Mucosa of gallbladder (tissue), 1 donor: ENCODE data around the gene RSPO1. TPM values are rescaled to one million over a fixed set of nuclear protein-coding genes. Genes with fewer than 3 reads are reported as not detected.
"Not testable (repeated sequence)": the region's sequence is repeated elsewhere in the genome, so short reads cannot be mapped to it uniquely, and the experiment has no call there.

Experiments
- DNase-seq: peaks from one replicate; pipeline ENCODE4 v3.0.0-alpha.2; 2020; ENCODE audit warnings: low spot score
- total RNA-seq: library from RNA; stranded (reverse); gene quantifications from one replicate; pipeline ENCODE4 v1.2.1, GENCODE V29; 2021
- donor health status: DM: no; HTN: no; CAD: no.

Gene RSPO1, protein sequence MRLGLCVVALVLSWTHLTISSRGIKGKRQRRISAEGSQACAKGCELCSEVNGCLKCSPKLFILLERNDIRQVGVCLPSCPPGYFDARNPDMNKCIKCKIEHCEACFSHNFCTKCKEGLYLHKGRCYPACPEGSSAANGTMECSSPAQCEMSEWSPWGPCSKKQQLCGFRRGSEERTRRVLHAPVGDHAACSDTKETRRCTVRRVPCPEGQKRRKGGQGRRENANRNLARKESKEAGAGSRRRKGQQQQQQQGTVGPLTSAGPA
- 6.0 TPM for total RNA-seq

DNA sequence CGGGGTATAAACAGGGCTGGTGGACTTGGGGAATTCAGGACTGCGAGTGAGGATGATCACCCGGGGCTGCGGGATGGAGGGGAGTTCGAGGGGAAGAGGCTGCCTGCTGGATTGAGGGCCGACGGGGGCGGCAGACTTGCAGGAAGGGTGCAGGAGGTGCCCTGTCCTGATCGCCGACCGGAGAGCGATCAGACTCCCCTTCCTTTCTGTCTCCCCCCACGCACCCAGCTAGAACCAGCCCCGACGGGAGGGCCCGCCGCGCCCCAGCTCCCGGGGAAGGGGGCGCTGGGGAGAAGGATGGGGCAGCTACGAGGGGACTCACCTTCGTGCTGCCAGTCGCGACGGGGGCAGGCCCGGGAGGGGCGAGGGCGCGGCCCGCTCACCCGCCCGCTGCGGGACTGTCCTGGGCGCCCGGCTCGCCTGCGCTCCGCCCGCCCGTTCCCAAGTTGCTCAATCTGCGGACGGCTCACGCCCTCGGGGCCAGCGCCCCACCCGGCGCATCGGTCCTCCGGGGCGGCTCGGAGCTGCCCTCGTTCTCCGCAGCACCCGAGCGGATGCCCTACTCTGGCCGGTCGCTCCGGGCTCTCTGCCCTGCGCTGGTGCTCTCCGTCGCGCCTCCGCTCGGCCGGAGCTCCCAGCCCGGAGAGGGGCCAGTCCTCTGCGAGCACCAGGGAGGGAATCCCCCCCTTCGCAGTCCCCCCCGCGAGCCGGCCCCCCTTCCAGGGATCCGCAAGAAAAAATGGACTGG lies at the start of gene RSPO1:
Gene RSPO1, minus strand, starts transcription at position 649 of the 748 bp plus-strand sequence. CDS start 5,231 bp downstream, outside the sequence.
- no peak for DNase-seq

GRCh38 chr1:37684182-37684581 lies 49.5 kb upstream of the RSPO1 start:
- DNase-seq: not testable (repeated sequence)

GRCh38 chr1:37682334-37682987 lies 47.8 kb upstream of the RSPO1 start:
- DNase-seq: peak; percentile 75

- no peak for DNase-seq
Observed at GRCh38 chr1:37680933-37681332, 46.2 kb upstream of the RSPO1 start.

- DNase-seq: no peak
Observed at GRCh38 chr1:37677808-37678207, 43.1 kb upstream of the RSPO1 start.

DNA sequence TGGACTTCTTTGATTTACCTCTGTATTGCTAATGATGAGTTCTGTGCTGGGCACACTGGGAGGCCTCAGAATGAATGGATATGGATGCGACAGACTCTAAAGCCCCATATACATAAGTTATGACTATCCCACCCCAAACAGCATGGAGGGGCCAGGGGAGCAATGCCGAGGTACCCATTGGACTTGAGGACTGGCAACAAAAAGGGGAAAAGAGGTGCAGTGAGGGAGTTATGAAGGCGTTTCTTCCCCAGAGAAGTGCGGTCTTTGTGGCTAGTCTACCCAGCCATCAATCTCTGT lies 42.4 kb upstream of the RSPO1 start:
- no peak for DNase-seq

DNA sequence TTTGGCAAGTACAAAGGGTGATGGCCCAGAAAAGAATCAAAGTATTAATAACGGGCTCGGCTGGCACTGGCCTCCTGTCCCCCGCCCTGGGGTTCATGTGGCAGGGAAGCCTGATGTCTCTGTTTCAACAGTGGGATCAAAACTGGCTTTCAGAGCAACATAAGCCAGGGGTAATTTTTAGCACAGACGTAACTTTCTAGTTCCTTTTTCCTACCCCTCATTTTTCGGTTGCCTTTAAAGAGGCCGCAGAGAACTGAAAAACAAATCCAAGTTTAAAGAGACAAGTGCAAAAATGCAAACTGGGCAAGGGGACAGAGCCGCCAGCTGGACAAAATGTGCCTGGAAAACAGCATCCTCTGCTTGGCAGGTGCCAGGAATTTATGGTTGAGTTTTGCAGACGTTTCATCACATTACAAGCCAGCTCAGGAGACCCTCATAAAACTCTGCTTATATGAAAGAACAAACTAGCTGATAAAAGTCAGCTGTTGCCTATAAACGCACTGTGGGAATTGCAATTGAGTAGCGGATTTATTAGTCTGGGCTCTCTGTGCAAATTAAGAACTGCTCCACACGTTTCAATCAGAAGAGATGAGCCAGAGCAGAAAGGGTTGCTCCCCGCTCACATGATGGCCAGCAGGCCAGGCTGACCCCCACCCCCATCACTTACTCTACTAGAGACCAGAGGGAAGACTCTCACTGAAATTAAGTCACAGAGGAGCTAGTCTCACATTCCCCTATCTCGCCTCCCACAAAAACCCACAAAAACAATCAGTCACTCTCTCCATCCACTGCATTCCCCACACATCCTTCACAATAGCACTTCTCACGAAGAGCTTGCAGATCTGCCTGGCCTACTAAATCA lies 41.8 kb upstream of the RSPO1 start:
- peak; percentile 27 for DNase-seq

DNA sequence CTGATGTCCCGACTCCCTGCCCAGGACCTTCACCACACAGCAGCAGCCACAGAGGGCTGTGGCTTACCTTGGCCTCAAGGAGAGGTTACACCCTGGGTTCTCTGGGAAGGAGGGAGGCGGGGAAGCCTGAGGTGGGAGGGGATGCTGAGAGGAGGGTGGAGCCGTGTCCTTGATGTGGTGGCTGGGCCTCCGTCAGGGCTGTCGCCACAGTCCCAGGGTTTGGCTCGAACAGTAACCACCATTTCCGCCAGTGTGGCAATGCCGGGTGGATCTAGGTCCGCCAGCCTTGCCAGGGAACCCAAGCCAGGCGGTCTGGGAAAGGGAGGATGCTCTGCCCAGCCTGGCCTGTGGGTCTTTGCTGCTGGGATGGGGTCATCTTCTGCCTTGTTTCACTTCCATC lies 39.2 kb upstream of the RSPO1 start:
- no peak for DNase-seq

DNA sequence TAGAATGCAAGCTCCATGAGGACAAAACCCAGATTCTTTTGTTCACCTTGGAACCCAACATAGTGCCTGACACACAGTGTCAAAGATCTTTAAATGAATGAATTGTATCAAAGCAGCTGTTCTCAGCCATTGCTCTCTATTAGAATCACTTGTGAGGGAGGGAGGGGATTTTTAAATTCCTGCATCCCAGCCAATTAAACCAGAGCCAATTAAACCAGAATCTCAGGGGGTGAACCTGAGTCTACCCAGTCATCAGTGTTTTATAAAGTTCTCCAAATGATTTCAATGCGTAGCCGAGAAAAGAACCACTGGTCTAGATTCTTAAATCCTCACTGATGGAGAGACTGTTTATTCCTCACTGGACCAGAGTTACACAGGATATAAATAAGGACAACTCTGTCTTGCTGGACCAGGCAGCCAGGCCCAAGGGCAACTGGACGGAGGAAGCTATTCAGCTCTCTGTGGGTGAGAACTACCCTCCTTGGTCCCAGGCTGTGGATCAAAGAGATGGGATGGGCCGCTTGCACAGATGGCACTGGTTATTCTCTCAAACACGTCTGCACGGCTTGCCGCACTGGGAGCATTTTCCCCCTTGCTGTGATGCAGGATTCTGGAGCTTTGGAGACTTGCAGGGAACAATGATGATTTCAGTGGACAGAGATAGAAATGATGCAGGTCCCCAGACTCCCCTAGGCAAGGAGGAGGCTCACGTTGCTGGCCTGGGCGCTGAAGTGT lies 37.6 kb upstream of the RSPO1 start:
- DNase-seq: no peak

DNA sequence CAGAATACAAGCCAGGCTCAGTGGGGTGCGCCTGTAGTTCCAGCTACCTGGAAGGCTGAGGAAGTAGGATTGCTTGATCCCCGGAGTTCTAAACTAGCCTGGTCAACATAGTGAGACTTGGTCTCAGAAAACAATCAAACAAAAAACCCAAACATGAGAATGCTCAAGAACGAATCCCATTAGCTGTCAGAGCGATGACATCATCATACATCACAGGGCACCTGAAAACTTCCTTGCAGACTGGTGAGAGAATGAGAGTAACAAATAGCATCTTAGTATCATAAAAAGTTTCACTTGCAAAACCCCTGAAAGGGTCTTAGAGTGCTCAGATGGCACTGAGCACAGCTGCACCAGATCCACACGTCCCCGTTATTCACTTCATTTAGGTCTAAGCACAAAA lies 36.6 kb upstream of the RSPO1 start:
- no peak for DNase-seq

DNA sequence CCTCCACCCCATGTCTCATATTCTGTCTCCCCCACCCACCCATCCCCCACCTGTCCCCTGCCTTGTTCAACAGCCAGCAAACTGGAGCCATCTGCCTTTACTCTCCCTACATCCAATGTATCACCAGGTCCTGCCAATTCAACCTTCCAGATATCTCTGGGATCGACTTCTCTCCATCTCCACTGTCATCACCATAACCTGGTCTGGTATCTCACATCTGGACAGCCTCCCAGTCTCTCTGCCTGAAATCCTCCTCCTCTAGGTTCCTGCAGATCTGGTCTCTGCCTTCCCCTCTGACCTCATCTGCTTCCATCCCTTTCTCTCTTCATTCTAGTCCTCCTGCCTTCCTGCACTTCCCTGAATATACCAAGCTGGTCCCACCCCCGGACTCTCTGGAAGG lies 35.4 kb upstream of the RSPO1 start:
- DNase-seq: no peak

DNA sequence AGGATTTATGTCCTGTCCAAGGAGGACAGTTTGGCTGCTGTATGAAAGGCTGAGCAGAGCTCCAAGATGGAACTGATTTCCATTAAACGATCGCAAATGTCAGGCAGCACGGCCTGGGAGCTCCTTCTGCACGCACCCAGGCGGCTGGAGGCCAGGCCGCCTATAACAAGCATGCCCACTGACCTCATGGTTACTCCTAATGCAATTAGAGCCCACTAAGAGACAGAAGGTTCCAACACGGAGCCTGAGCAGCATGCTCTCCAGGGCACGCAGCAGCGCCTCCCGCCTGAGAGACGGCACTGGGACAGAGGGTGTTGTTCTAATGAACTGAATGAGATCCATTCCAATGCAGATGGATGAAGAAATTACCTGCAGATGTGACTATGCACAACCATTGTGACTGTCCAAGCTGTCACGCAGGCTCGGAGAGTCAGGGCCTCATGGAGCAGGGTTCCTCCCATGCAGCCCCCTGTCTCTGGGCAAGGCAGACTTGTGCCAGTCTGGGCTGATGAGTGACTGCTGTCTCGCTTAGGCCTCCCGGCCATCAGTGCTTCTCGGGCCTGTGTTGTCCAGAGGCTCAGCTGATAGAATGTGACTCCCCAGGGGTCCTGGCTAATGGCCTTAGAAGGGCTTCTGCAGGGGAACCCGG lies 32.5 kb upstream of the RSPO1 start:
- DNase-seq: no peak

DNA sequence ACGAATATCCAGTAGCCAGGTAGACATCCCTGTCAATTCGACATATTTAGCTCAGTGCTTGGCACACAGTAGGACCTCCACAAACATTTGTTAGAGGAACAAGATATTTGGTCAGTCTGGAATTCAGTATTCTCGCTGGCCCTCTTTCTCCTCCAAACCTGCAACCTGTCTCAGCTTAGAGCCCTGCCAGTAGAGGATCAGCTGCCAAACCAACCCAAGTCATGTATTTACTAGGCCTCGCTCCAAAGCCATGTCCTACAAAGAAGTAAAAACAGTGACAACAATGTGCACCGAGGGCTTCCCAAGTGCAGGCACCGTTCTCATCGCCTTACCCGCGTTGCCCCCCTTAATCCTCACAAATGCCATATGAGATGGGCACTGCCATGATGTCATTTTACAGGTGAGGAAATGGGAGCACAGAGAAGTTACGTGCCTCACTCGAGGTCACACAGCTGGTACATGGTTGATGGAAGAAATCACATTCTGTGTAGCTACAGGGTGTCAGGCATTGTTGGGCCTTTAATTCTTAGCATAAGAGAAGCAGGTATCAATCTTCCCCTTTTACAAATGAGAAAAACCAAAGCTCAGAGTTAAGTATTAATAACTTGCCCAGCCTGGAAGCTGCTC lies 31.7 kb upstream of the RSPO1 start:
- no peak for DNase-seq

GRCh38 chr1:37663426-37664000 lies 28.8 kb upstream of the RSPO1 start:
- no peak for DNase-seq

- DNase-seq: no peak
Observed at GRCh38 chr1:37662031-37662755, 27.5 kb upstream of the RSPO1 start.

DNA sequence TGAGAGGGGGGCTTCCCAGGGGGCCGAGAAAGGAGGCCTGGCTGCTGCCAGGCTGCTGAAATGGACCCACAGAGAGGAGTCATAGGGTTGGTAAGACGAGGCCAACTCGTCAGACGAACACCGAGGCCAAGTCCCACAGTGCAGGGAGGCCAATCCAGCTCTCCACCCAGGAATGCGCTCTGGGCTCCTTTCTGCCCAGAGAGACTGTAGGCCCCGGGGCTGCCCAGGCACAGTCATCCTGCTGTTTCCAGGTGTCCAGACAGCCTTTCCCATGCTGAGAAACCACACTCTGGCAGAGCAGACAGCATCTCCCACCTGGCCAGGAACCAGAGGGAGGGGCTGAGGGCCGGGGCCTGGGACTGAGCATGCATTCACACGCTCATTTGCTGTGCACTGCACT lies 26.7 kb upstream of the RSPO1 start:
- DNase-seq: no peak

DNA sequence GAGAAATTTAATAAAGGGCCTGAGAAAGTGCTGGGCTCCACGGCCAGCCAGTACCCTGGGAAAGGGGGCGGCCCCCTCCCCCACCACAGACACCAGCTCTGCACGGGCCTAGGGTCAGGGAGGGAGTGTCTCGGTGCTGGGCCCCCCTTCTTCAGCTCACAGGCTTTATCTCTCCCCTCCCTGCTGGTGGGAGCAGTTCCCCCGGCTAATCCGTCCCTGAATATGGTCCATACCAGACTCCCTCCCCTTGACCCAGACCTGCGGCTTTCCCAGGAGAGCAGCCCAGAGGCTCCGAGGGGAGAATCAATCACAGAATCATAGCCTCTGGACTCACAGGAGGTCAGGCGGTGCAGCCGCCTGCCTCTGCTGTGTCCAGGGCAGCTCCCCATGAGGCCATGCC lies 26.0 kb upstream of the RSPO1 start:
- no peak for DNase-seq

- DNase-seq: no peak
Observed at GRCh38 chr1:37658486-37658885, 23.8 kb upstream of the RSPO1 start.

- DNase-seq: no peak
Observed at GRCh38 chr1:37657620-37658412, 23.1 kb upstream of the RSPO1 start.
